Neutrophil (primary cell): ENCODE measurements around the gene ZNF664.

Source experiments
- H3K27ac ChIP-seq: fragments of 200-600 bp; sonication (generic); 2 replicates; pipeline ENCODE4 v1.5.1; 2016; ENCODE audit warnings: mild to moderate bottlenecking, moderate library complexity
- H3K27me3 ChIP-seq: fragments of 200-600 bp; sonication (generic); 2 replicates; pipeline ENCODE4 v1.6.0; 2016; ENCODE audit warnings: mild to moderate bottlenecking
- H3K36me3 ChIP-seq: fragments of 200-600 bp; sonication (generic); 2 replicates; pipeline ENCODE4 v1.5.1; 2017
- H3K4me1 ChIP-seq, 2 experiments: fragments of 200-600 bp in 1 of 2; sonication (generic) in 1 of 2; 1 replicate in 1 of 2; 2 replicates in 1 of 2; pipeline versions ENCODE4 v1.5.1 to v1.6.1; 2013 to 2016; ENCODE audit warnings: low read depth in 1 of 2, low read length in 1 of 2, mild to moderate bottlenecking in 1 of 2, moderate library complexity in 1 of 2; ENCODE audit not compliant: control insufficient read depth in 1 of 2, insufficient read depth in 1 of 2
- H3K4me3 ChIP-seq, 2 experiments: fragments of 200-600 bp in 1 of 2; sonication (generic) in 1 of 2; 1 replicate in 1 of 2; 2 replicates in 1 of 2; pipeline ENCODE4 v1.5.1; 2013 to 2016; ENCODE audit warnings: low read depth in 1 of 2, low read length in 1 of 2, mild to moderate bottlenecking in 1 of 2, moderate library complexity in 1 of 2
- H3K9me3 ChIP-seq: fragments of 200-600 bp; sonication (generic); 2 replicates; pipeline ENCODE4 v1.5.1; 2016
- TF ChIP-seq, protein P1 (sequence below): fragments of 200-600 bp; sonication (generic); IDR thresholded peaks from 2 replicates; pipeline ENCODE4 v1.5.1; 2016; ENCODE audit warnings: antibody characterized with exemption

ZNF664 gene

DNA sequence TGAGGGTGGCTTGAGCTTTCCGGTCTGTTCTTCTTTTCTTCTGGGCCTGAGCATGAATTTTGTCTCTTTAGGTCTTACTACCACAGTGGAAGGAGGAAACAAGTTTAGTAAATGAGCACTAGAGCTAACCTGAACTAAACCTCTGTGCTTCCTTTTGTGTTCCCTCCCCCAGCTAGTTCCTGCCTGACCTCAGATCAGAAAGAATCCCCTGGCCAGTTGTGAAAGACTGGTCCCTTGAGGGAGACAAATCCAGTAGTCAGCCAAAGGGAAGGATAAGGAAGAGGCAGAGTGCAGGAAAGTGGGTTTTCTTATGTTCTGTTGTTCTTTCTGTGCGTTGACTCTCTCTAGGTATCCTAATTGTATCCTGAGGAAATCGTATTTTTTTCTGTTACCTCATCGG is 17.5 kb downstream of the ZNF664 start:
- H3K27me3 ChIP-seq = no peaks in the 10 kb centered on the region
- no peak overlapping the region for H3K4me3 ChIP-seq
- H3K4me1 ChIP-seq = peaks cover 0 to 10% of the 10 kb centered on the region in 2 experiments
- no peaks in the 10 kb centered on the region for H3K36me3 ChIP-seq
- no peak overlapping the region for H3K27ac ChIP-seq
- TF ChIP-seq, protein P1, sequence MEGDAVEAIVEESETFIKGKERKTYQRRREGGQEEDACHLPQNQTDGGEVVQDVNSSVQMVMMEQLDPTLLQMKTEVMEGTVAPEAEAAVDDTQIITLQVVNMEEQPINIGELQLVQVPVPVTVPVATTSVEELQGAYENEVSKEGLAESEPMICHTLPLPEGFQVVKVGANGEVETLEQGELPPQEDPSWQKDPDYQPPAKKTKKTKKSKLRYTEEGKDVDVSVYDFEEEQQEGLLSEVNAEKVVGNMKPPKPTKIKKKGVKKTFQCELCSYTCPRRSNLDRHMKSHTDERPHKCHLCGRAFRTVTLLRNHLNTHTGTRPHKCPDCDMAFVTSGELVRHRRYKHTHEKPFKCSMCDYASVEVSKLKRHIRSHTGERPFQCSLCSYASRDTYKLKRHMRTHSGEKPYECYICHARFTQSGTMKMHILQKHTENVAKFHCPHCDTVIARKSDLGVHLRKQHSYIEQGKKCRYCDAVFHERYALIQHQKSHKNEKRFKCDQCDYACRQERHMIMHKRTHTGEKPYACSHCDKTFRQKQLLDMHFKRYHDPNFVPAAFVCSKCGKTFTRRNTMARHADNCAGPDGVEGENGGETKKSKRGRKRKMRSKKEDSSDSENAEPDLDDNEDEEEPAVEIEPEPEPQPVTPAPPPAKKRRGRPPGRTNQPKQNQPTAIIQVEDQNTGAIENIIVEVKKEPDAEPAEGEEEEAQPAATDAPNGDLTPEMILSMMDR = no peak
- H3K9me3 ChIP-seq = no peaks in the 10 kb centered on the region

DNA sequence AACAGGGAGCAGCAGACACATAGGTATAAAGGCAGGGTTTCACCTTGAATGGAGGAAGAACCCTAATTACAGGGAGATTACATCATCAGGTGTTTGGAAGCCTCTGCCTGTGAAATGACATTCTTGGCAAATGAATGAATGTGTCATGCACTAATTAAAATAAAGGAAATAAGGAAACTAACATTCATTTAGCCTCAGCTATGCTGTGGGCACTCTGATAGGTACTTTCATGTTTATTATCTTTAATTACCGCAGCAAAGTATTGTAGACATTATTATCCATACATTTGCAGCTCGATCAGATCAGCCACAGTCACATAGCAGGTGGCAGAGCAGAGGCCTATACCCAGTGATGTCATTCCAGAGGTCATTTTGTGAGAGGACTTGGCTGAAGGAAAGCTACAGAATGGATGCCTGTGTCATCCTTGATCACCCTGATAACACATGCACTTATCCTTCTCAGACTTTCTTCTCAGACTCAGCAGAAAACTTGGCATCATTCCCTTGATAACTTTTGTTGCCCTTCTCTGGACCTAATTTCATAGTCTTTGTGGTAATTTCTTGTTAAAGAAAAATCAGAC is 18.4 kb downstream of the ZNF664 start:
- peaks cover 0 to 10% of the 10 kb centered on the region in 2 experiments for H3K4me1 ChIP-seq
- no peaks in the 10 kb centered on the region for H3K36me3 ChIP-seq
- TF ChIP-seq, protein P1 = no peak
- no peak overlapping the region for H3K4me3 ChIP-seq
- H3K27ac ChIP-seq = no peak overlapping the region
- H3K27me3 ChIP-seq = no peaks in the 10 kb centered on the region
- no peaks in the 10 kb centered on the region for H3K9me3 ChIP-seq

DNA sequence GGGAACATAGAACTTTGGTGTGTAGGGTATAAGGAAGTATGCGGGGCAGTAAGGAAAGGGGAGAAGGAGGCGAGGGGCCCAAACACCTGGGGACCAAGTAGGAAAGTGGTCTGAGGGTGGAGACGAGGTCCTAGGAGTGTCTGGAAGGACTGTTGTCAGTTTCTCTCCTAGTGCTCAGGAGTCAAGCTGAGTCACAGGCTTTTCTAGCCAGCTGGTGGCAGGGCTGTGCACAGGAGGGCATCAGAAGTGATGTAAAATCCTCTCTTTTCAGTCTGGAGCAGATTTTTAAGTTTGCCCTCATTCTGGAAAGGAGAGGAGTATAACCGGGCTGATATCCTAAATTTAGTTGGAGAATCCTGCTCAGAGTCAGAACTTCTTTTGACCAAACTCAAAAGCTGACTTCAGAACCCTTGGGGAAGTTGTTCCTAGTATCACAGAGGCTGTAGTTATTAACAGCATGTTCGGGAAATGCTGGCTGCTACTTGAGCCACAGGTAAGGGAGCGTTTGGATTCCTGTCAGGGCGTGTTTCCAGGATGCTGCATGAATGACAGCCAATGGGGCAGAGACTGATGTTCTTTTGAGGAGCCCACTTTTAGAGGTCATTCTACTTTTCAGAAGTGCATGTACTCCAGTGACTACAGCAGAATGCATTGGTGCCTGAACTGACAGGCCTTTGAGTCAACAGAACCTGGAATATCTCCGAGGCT is 19.3 kb downstream of the ZNF664 start:
- H3K4me1 ChIP-seq = peaks cover 0 to 10% of the 10 kb centered on the region in 2 experiments
- H3K27me3 ChIP-seq = no peaks in the 10 kb centered on the region
- H3K36me3 ChIP-seq = no peaks in the 10 kb centered on the region

DNA sequence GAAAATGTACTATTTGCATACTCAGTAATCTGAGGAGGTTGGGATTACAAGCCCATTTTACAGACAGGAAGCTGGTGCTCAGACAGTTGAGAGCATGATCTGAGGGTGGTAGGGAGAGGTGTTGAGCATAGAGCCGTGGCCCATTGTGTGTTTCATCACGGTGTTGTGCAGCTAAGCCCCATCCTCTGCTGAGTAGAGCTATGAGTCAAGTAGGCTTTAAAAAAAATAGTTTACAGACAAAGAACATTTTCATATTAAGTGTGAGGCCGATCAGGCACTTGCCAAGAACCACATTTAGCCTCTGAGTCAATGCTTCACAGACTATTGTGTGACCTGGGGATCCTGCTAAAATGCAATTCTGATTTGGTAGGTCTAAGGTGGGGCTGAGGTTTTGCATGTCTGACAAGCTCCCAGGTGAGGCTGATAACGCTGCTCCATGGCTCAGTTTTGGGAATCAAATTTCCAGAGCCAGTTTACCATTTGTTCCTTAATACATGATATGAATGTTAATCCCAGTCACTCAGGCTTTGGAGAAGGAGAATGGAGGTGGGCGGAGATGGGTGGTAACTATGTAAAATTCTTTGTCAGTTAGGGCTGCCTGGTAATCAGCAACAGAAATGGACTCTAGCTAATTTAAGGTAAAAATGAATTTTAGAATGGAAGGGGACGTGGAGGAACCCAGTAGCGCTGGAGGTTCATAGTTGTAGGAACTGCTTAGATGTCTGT is 22.2 kb downstream of the ZNF664 start:
- H3K4me3 ChIP-seq = no peak overlapping the region
- H3K27ac ChIP-seq = no peak overlapping the region
- TF ChIP-seq, protein P1 = no peak
- no peaks in the 10 kb centered on the region for H3K9me3 ChIP-seq
- H3K36me3 ChIP-seq = no peaks in the 10 kb centered on the region
- H3K4me1 ChIP-seq = peaks cover 0 to 6% of the 10 kb centered on the region in 2 experiments
- H3K27me3 ChIP-seq = no peaks in the 10 kb centered on the region

More for the DNA sequence above, 19.3 kb downstream of the ZNF664 start:
- Histone ChIP-seq H3K4me3 (no peak overlapping the region), H3K9me3 (no peaks in the 10 kb centered on the region), H3K27ac (no peak overlapping the region)
- TF ChIP-seq, protein P1 = no peak

DNA sequence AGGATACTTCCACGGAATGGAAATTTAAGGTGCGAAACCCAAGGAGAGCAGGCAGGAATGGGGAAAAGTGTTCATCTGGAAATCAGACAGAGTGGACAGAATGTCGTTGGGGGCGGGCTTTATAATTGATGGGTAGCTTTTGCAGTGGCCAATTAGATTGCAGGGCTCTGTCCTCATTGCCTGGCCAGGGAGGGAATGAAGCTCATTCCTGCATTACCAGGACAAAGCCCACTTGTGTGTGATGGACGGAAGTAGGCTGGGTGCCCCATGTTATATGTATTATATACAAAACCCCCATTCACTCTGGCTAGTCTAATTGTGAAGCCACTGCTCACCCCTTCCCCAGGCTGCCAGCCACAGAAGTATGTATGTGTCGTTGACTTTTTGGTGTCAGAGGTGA is 23.6 kb downstream of the ZNF664 start:
- Histone ChIP-seq H3K27me3 (no peaks in the 10 kb centered on the region), H3K27ac (no peak overlapping the region), H3K4me3 (no peak overlapping the region), H3K36me3 (no peaks in the 10 kb centered on the region), H3K4me1 (no peaks in the 10 kb centered on the region), H3K9me3 (no peaks in the 10 kb centered on the region)
- TF ChIP-seq, protein P1 = no peak
